Pancreas (tissue), 10 donors: ENCODE data around the gene SYNJ1. TPM values are rescaled to one million over a fixed set of nuclear protein-coding genes. Genes with fewer than 3 reads are reported as not detected.
"Not testable (repeated sequence)": the region's sequence is repeated elsewhere in the genome, so short reads cannot be mapped to it uniquely, and the experiment has no call there.

Source experiments
- ATAC-seq, 4 donors: fragments of 200-7000 bp; cut with Tn5 transposase; one replicate each; pipeline versions ENCODE4 v1.8.0 to v1.9.1; 2020; ENCODE audit warnings: mild to moderate bottlenecking in 4 of 4, moderate library complexity in 4 of 4
- DNase-seq, 6 donors: peaks; one replicate each; pipeline ENCODE4 v3.0.0-alpha.2; 2020
- FAIRE-seq: peaks from 2 replicates; lab custom pipeline; 2012; peaks lifted over from hg19 to GRCh38; lab: Jason Lieb, UNC
- H3K27ac ChIP-seq, 4 donors: fragments of 200-600 bp; sonication (generic); 1 replicate in 3 of 4; 2 replicates in 1 of 4; pipeline versions ENCODE4 v1.5.0 to v1.8.0; 2020
- H3K27me3 ChIP-seq, 4 donors: fragments of 200-600 bp; one replicate each; pipeline ENCODE4 v1.8.0; 2021
- H3K36me3 ChIP-seq, 3 donors: fragments of 200-600 bp; sonication (generic) in 1 of 3; one replicate each; pipeline versions ENCODE4 v1.5.0 to v1.8.0; 2020 to 2021
- H3K4me1 ChIP-seq, 3 donors: fragments of 200-600 bp; one replicate each; pipeline ENCODE4 v1.8.0; 2021
- H3K4me3 ChIP-seq, 4 donors: fragments of 200-600 bp; sonication (generic) in 2 of 4; one replicate each; pipeline versions ENCODE4 v1.5.0 to v1.8.0; 2020 to 2021
- H3K9me3 ChIP-seq, 4 donors: fragments of 200-600 bp; one replicate each; pipeline ENCODE4 v1.8.0; 2021
- CTCF ChIP-seq, 4 donors: fragments of 200-600 bp; sonication (generic) in 3 of 4; IDR thresholded peaks; one replicate each; pipeline versions ENCODE4 v1.5.0 to v1.8.0; 2021; ENCODE audit warnings: antibody characterized with exemption in 4 of 4
- WGBS, 2 donors: extraction: QIAGEN DNeasy Blood & Tissue Kit; methylation state at CpG; one replicate each; pipeline ENCODE4 v1.1.7; 2013; 5-methylcytosine and 5-hydroxymethylcytosine counted together
- intact Hi-C, 3 donors: fragments of 100-400 bp; cut with DNase I; formaldehyde crosslinking; loops; one replicate each; pipeline versions ENCODE4 v1.11.1 to v1.14.2; 2022
- polyA plus RNA-seq, 2 donors: library from polyadenylated mRNA; stranded (reverse); fragments of 200-250 nt; gene quantifications; one replicate each; pipeline ENCODE4 v1.2.3, GENCODE V29; 2013
- total RNA-seq, 6 donors: library from RNA; stranded (reverse); fragmentation: NEBNext Ultra II Directional in 4 of 6; extraction: Animal tissue kit (Norgen Biotek cat#: 25700) in 4 of 6; gene quantifications; one replicate each; pipeline versions ENCODE4 v1.2.1 to v1.2.4, GENCODE V29; 2021 to 2023
- donor health status: healthy with polysubstance abuse.
- donor health status: DM: no; HTN: no; CAD: no; lungs with moderate emphysema.
- donor health status: DM: no; HTN: no; CAD: no.
- donor health status: control.
- donor health status: control.
- donor health status: Bipolar disorder and iron deficiency.
- donor health status: DM: yes; HTN: yes; CAD: no.
- donor health status: DM: no; HTN: no; CAD: no.
- donor health status: DM: no; HTN: no; CAD: no.
- donor health status: DM: yes; HTN: yes; CAD: no.

SYNJ1 gene
- total and polyA plus RNA-seq, 8 donors: 3.5 to 9.9 (median 4.9) TPM

GRCh38 chr21:32749662-32750061 is 21.8 kb upstream of the SYNJ1 start:
- intact Hi-C loops: no loop called here
- FAIRE-seq (no peak), DNase-seq (no peak), ATAC-seq (no peak)
- no peaks in the 10 kb centered on the region for H3K9me3 ChIP-seq
- H3K36me3 ChIP-seq: peaks cover 0 to 45% (median 16%) of the 10 kb centered on the region in 3 donors
- H3K27me3 ChIP-seq: no peaks in the 10 kb centered on the region
- H3K4me3 ChIP-seq: no peak overlapping the region
- no peak for TF ChIP-seq CTCF (IDR thresholded peaks at IDR 0.05)
- no peak overlapping the region for H3K27ac ChIP-seq
- no peaks in the 10 kb centered on the region for H3K4me1 ChIP-seq

- DNase-seq (no peak), FAIRE-seq (no peak), ATAC-seq (no peak)
- H3K36me3 ChIP-seq: peaks cover 0 to 47% (median 22%) of the 10 kb centered on the region in 3 donors
- H3K4me3 ChIP-seq: no peak overlapping the region
- no peak for TF ChIP-seq CTCF (IDR thresholded peaks at IDR 0.05)
- no peaks in the 10 kb centered on the region for H3K9me3 ChIP-seq
- H3K27me3 ChIP-seq: no peaks in the 10 kb centered on the region
- intact Hi-C loops: no loop called here
- no peaks in the 10 kb centered on the region for H3K4me1 ChIP-seq
- H3K27ac ChIP-seq: no peak overlapping the region
- WGBS, 2 donors: 73 to 77% methylated on average over 5 of the region's 5 CpGs
Observed at GRCh38 chr21:32748529-32748928, 20.7 kb upstream of the SYNJ1 start.

GRCh38 chr21:32747396-32747795 is 19.6 kb upstream of the SYNJ1 start:
- no peak for DNase-seq
- Histone ChIP-seq H3K27me3 (no peaks in the 10 kb centered on the region), H3K36me3 (peaks cover 6 to 57% (median 31%) of the 10 kb centered on the region in 3 donors), H3K27ac (no peak overlapping the region), H3K4me1 (no peaks in the 10 kb centered on the region), H3K9me3 (no peaks in the 10 kb centered on the region), H3K4me3 (no peak overlapping the region)
- 80 to 95% methylated on average over 1 of the region's 1 CpG for WGBS, 2 donors
- TF ChIP-seq CTCF (IDR thresholded peaks at IDR 0.05): no peak
- intact Hi-C loops: no loop called here
- ATAC-seq: no peak
- no peak for FAIRE-seq

GRCh38 chr21:32746711-32747110 is 18.9 kb upstream of the SYNJ1 start:
- intact Hi-C loops, H3K27me3 ChIP-seq, H3K4me3 ChIP-seq, ATAC-seq, FAIRE-seq, H3K9me3 ChIP-seq, H3K27ac ChIP-seq, DNase-seq, H3K4me1 ChIP-seq: not testable (repeated sequence)
- WGBS, 2 donors: 96 to 99% methylated on average over 3 of the region's 3 CpGs
- H3K36me3 ChIP-seq: peaks cover 6 to 60% (median 31%) of the 10 kb centered on the region in 3 donors

GRCh38 chr21:32742396-32742795 is 14.6 kb upstream of the SYNJ1 start:
- no peak for ATAC-seq
- WGBS, 2 donors: 73 to 84% methylated on average over 2 of the region's 2 CpGs
- DNase-seq: no peak
- no peak overlapping the region for H3K4me3 ChIP-seq
- H3K36me3 ChIP-seq: peaks cover 6 to 38% (median 26%) of the 10 kb centered on the region in 3 donors
- no peaks in the 10 kb centered on the region for H3K4me1 ChIP-seq
- no peak for FAIRE-seq
- TF ChIP-seq CTCF (IDR thresholded peaks at IDR 0.05): no peak
- intact Hi-C loops: no loop called here
- no peaks in the 10 kb centered on the region for H3K27me3 ChIP-seq
- no peak overlapping the region for H3K27ac ChIP-seq
- H3K9me3 ChIP-seq: no peaks in the 10 kb centered on the region
